Stomach (tissue), 4 donors: Measurements from ENCODE around the gene SH3TC1.

Experiments
- CTCF ChIP-seq, 7 experiments: fragments of 450-650 bp in 4 of 7; fragments of 200-600 bp in 3 of 7; sonication (generic) in 3 of 7; IDR thresholded peaks; one replicate each; pipeline ENCODE4 v1.5.1; 2016 to 2019; ENCODE audit warnings: antibody characterized with exemption in 7 of 7, control low read depth in 2 of 7, mild to moderate bottlenecking in 1 of 7
- EP300 ChIP-seq: sonication (generic); formaldehyde crosslinking; IDR thresholded peaks from one replicate; pipeline ENCODE4 v1.6.1; 2017; ENCODE audit warnings: antibody characterized with exemption
- POLR2A ChIP-seq, 4 donors: fragments of 450-650 bp; IDR thresholded peaks; one replicate each; pipeline ENCODE4 v1.6.1; 2016; ENCODE audit warnings: antibody characterized with exemption in 4 of 4, control low read depth in 2 of 4, mild to moderate bottlenecking in 1 of 4, moderate library complexity in 1 of 4
- POLR2AphosphoS5 ChIP-seq, 3 donors: sonication (generic); formaldehyde crosslinking; IDR thresholded peaks; one replicate each; pipeline ENCODE4 v1.6.1; 2016; ENCODE audit warnings: antibody characterized with exemption in 3 of 3

- TF ChIP-seq CTCF (IDR thresholded peaks at IDR 0.05): no peak
- TF ChIP-seq POLR2A (IDR thresholded peaks at IDR 0.05): no peak
- peak in 1 of 3 donors; percentile 6 for TF ChIP-seq POLR2AphosphoS5 (IDR thresholded peaks at IDR 0.05)
- no peak for TF ChIP-seq EP300
These were observed 26.8 kb downstream of the SH3TC1 start for GRCh38 chr4:8225706-8226443.
